NCI-H146 (cell line): ENCODE measurements around the gene PI16.

Source experiments
- DNase-seq: peaks from one replicate; lab custom pipeline; 2025; lab: John Stamatoyannopoulos, UW

The PI16 gene

GRCh38 chr6:36954262-36954931 is at the start of gene PI16:
Gene PI16, plus strand, starts transcription at chr6:36954738. Its CDS starts 23 bp downstream, at chr6:36954761.
- no peak for DNase-seq

- DNase-seq: no peak
Measured at GRCh38 chr6:36904851-36905393, 49.6 kb upstream of the PI16 start.

DNA sequence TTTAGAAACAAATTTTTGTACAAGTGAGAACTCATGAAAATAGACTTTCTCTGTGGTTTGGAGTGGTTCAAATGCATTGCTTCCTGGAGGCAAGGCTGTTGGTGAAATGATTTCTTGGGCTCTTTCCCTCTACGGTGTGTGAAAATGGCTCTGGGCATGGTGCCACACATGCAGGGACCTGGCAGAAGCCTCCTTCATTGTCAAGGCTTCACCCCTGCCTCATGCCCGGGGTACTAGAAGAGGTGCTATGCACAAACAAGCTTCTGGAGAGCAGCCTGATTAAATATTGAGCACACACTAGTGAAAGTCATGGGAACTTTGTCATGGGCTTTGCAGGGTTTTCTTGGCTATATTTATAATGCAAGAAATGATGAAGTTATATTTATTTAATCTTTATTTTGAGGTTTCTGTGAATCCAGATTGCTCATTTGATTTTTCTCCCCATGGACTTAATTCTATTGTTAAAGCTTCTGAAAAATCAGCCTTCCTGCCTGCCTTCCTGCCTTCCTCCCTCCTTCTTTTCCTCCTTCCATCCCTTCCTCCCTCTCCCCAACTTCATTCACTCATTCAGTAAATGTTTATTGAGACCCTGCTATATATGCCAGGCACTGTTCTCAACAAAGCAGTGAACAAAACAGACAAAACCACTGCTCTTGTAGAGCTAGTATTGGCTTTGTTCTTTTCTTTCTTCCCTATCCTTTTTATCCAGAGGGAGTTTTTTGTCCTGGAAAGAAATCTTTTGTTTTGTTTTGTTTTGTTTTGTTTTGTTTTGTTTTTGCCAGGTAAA is 47.8 kb upstream of the PI16 start:
- no peak for DNase-seq

- DNase-seq: no peak
Measured at GRCh38 chr6:36907781-36908180, 46.8 kb upstream of the PI16 start.

DNA sequence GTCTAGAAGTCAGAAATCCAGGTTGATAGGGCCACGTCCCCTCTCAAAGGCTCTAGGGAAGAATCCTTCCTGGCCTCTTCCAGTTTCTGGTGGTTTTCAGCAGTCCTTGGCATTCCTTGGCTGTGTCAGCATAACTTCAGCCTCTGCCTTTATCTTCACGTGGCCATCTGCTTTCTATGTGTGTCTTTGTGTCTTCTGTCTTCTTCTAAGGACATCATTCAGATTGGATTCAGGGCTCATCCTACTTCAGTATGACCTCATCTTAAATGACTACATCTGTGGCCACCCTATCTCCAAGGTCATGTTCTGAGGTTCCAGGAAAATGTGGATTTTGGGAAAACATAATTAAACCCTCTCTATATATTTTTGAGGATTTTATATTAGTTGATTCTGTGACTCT is 45.8 kb upstream of the PI16 start:
- no peak for DNase-seq

GRCh38 chr6:36912030-36912454 is 42.5 kb upstream of the PI16 start:
- DNase-seq: no peak

DNA sequence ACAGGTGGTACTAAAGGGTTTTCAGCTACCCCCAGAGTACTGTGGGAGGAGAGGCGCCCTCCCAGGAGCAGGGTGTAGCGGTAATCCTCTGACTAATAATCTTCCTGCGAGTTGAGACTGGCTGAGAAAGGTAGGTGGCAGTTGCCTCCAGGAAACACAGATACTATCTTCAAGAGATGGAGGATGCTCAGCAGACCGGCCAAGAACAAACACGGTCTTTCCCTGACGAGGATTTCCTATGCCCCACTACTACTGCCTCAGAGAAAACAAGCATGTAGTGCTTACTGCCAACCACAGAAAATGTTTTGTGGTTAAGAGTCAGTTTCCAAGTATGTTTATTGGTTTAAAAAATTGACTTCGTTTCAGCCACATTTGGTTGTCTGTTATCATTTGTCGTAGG is 42.0 kb upstream of the PI16 start:
- DNase-seq: no peak

DNA sequence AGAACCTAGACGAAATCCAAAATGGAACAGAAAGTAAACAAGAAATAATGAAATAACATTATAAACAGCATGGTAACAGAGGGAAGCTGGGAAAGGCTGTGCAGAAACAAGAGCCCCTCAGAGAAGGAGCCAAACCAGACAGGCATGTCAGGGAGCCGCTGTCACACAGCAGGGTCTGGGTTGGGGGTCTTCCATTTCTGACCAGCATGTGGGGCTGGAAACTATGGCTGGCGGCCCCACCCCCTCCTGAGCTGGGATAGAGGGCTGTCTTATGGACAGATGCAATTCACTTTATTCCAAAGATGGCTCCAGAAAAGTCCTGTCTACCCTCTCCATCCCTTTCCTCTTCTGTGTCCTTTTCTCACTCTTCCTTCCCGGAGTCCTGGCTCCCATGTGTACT is 41.5 kb upstream of the PI16 start:
- no peak for DNase-seq

DNA sequence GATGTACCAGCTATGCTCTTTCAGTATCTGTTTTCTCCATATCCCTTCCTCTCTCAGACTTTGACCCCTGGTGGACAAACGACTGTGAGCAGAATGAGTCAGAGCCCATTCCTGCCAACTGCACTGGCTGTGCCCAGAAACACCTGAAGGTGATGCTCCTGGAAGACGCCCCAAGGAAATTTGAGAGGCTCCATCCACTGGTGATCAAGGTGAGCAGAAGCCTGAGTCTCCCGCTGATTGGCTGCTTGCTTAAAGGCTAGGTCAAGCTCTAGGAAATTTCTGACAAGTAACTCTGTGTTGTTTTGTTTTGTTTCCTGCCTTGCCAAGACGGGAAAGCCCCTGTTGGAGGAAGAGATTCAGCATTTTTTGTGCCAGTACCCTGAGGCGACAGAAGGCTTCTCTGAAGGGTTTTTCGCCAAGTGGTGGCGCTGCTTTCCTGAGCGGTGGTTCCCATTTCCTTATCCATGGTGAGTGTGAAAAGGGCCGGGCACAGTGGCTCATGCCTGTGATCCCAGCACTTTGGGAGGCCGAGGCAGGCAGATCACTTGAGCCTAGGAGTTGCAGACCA is 40.2 kb upstream of the PI16 start:
- DNase-seq: no peak

- DNase-seq: no peak
Measured at GRCh38 chr6:36915599-36915998, 38.9 kb upstream of the PI16 start.

GRCh38 chr6:36916126-36916525 is 38.4 kb upstream of the PI16 start:
- no peak for DNase-seq

DNA sequence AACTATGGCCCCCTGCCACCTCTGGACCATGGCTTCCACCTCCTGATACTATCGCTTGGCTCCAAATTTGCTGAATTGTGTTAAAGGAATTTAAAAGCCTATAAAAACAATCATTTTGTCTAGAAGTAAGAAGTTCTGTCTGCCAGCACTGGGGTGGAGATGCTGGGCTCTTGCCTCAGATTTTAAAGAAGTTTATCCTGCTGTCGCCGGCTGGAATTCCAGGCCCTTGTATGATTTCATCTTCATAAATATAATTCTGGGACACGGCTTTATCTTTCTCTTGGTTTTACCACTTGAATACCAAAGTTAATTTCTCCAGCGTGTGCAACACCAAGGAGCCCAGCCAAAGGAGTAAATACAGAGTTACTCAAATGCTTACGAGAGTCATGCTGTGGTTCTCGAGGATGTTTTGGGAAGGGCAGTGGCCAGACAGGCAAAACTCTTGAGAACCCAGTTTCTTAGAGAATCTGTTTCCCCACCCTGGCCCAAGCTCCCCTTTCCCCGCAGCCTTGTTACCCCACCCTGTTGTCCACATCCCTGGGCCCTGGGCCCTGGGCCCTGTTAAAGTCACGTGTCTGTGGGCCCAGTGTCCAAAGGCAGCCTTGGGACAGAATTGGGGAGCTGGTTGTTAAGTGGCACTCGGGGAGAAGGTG is 36.9 kb upstream of the PI16 start:
- no peak for DNase-seq

GRCh38 chr6:36920049-36920448 is 34.5 kb upstream of the PI16 start:
- DNase-seq: no peak

DNA sequence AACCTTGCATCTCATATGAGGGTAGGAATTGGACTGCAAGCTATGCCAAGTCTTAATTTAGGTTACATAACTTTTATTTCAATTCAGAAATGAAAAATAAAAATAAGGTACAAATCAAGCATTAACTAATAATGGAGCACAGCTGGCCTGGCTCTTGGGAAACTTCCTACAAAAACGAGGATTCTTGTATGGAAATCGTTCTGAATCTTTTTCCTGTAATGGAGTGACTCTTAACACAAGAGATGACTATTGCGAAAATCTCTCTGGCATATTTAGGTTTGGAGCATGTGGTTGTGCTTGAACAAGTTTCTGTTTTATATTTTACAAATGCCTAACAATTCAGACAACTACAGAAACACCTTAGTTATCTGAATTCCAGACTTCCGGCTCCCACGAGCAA is 34.0 kb upstream of the PI16 start:
- no peak for DNase-seq

DNA sequence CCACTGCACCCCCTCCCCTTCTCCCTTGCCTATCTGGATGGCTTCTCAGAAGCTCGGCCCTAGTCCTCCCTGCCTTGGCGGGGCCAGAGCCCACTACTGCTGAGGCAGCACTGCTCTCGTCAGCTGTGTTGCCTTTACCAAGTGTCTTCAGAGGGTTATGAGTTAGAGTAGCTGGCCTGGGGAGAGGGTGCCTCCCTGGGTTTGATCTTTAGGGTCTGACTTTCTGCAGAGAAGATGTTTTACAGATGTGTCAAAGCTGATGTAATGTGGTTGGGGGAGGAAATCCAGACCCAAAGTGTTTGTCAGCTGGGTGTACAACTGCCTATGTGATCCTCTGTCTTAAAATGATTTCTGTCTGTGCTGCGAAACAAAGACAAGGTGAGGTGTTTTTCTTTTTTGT is 30.4 kb upstream of the PI16 start:
- DNase-seq: no peak

DNA sequence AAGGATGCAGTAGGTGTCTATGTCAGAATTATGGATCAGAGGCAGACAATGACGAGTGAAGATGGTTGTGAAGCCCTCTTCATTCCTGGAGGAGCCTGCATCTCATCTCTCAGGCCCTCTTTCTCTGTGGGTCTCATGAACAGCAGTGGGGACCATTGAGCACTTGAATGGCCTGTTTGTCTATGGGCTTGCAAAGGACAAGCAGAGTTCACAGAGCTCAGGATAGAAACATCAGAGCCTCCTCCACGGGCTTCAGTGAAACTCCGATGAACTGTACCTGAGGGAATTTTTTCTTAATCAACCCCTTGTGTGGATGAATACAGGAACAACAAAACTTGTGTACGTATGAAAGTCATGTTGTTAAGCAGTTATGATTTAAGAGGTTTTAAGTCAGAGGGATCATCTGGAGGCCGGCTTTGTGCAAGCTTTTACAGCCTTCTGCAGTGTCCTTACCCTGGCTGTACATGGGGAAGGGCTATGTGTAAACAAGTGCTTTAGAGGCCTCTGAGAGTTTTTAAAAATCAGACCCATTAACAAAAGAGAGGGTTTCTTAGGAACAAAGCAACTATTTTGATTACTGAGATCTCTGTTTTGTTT is 29.7 kb upstream of the PI16 start:
- no peak for DNase-seq

- no peak for DNase-seq
Measured at GRCh38 chr6:36925809-36926208, 28.7 kb upstream of the PI16 start.

DNA sequence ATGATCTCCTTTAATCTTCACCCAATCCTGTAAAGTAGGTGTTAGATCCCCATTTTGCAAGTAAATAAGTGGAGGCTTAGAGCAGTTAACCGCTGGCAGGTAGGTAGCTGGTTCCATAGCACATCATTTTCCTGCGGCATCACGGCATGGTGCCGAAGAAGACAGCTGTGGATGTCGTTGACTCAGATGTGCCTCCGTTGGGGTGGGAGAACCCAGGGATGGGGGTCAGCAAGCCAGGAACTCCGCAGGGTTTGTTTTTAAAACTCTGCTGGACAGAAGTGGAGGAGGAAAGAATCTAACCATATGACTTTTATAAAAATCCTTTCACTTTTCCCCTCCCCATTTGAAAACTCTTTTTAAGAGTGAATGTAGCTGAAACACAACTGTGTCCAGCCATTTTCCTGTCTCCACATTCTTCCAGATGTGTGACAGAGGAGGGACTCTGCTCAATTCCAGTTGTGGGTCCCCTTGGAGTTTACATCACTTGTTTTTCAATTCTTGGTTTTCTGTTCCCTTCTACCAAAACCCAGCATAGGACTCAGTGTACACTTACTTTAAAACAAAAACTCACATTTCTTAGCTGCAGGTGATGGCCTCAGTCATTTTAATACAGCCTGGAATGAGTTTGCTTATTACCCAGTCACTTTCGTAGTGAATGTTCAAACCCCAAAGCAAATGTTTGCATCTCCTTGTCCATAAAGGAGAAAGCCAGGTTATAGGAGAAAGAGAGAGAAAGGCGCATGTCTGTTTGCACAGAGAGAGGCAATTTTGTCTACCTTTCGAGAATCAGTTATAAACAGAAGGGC is 27.6 kb upstream of the PI16 start:
- no peak for DNase-seq

- DNase-seq: no peak
Measured at GRCh38 chr6:36927691-36928546, 26.6 kb upstream of the PI16 start.

DNA sequence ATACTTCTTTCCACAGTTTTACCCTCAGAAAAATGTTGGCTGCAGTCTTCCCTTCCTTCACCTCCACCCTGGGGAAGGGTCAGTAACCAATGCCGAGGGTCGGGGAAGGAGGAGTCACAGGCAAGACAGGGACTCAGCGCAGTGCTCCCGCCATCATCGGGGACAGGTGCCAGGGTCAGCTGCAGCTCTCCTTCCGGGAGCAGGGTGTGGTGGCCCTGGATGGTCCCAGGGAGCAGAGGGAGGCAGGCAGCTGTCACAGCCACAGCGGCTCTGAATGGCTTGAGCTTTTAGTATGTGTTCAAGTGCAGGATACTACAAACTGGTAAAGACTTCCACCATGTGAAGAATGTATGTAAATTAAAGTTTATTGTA is 26.0 kb upstream of the PI16 start:
- no peak for DNase-seq
